BE2C (cell line): ENCODE measurements around the gene BUD31.
A peak's percentile ranks its signal among the peaks of the same experiment; 100 is the strongest.

Experiments used
- DNase-seq: peaks from one replicate; pipeline ENCODE4 v3.0.0-alpha.2; 2020
- H3K27me3 ChIP-seq: fragments of 250-450 bp; sonication (Bioruptor Pico); 2 replicates; pipeline ENCODE4 v1.5.1; 2020; ENCODE audit warnings: mild to moderate bottlenecking
- H3K36me3 ChIP-seq: fragments of 250-450 bp; sonication (Bioruptor Pico); 2 replicates; pipeline ENCODE4 v1.5.1; 2020; ENCODE audit warnings: mild to moderate bottlenecking
- H3K4me1 ChIP-seq: fragments of 250-450 bp; sonication (Bioruptor Pico); 2 replicates; pipeline ENCODE4 v1.5.1; 2020
- H3K4me3 ChIP-seq: 2 replicates; pipeline ENCODE4 v1.5.1; 2011; ENCODE audit warnings: low read depth, low read length
- H3K9me3 ChIP-seq: fragments of 250-450 bp; sonication (Bioruptor Pico); 2 replicates; pipeline ENCODE4 v1.5.1; 2020
- TF ChIP-seq, protein P1 (sequence below): IDR thresholded peaks from 2 replicates; pipeline ENCODE4 v1.5.1; 2012; ENCODE audit warnings: mild to moderate bottlenecking, low read depth, low read length

Gene BUD31

GRCh38 chr7:99390941-99391602, 17.7 kb upstream of the BUD31 start:
- no peaks in the 10 kb centered on the region for H3K9me3 ChIP-seq
- DNase-seq: peak; percentile 58
- peaks cover 6% of the 10 kb centered on the region; the same call in 1 of the 2 replicates for H3K4me1 ChIP-seq
- no peak overlapping the region for H3K4me3 ChIP-seq
- TF ChIP-seq, protein P1, sequence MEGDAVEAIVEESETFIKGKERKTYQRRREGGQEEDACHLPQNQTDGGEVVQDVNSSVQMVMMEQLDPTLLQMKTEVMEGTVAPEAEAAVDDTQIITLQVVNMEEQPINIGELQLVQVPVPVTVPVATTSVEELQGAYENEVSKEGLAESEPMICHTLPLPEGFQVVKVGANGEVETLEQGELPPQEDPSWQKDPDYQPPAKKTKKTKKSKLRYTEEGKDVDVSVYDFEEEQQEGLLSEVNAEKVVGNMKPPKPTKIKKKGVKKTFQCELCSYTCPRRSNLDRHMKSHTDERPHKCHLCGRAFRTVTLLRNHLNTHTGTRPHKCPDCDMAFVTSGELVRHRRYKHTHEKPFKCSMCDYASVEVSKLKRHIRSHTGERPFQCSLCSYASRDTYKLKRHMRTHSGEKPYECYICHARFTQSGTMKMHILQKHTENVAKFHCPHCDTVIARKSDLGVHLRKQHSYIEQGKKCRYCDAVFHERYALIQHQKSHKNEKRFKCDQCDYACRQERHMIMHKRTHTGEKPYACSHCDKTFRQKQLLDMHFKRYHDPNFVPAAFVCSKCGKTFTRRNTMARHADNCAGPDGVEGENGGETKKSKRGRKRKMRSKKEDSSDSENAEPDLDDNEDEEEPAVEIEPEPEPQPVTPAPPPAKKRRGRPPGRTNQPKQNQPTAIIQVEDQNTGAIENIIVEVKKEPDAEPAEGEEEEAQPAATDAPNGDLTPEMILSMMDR: no peak
- H3K36me3 ChIP-seq: peaks cover 13% of the 10 kb centered on the region
- no peaks in the 10 kb centered on the region for H3K27me3 ChIP-seq

- Histone ChIP-seq H3K4me1 (peaks cover 6% of the 10 kb centered on the region; the same call in 1 of the 2 replicates), H3K9me3 (no peaks in the 10 kb centered on the region), H3K27me3 (no peaks in the 10 kb centered on the region), H3K36me3 (peaks cover 19% of the 10 kb centered on the region), H3K4me3 (peak overlapping the region; percentile 76)
- DNase-seq: no peak
- TF ChIP-seq, protein P1: no peak
Measured at GRCh38 chr7:99392046-99392445, 16.7 kb upstream of the BUD31 start.

- no peaks in the 10 kb centered on the region for H3K9me3 ChIP-seq
- peaks cover 6% of the 10 kb centered on the region; the same call in 1 of the 2 replicates for H3K4me1 ChIP-seq
- peaks cover 27% of the 10 kb centered on the region for H3K36me3 ChIP-seq
- no peaks in the 10 kb centered on the region for H3K27me3 ChIP-seq
- peak overlapping the region; percentile 76 for H3K4me3 ChIP-seq
- peak; percentile 86 for DNase-seq
- TF ChIP-seq, protein P1: no peak
Measured at GRCh38 chr7:99392659-99393354, 16.0 kb upstream of the BUD31 start.

GRCh38 chr7:99393355-99394187, 15.2 kb upstream of the BUD31 start:
- H3K9me3 ChIP-seq: no peaks in the 10 kb centered on the region
- DNase-seq: peak; percentile 77
- TF ChIP-seq, protein P1: no peak

DNA sequence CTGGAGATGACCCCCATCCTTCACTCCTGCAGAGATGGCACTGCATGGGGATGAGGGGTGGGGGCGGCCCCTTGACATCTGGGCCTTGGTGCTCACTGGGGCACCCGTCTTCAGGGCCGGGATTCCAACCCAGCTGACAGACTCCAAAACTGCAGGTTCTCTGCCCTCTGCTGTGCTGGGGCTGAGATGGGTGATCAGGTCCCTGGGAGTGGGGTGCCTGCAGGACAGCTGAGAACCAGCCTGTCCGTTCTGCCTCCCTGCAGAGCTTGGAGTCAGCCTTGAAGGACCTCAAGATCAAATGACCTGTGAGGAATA, 14.6 kb upstream of the BUD31 start:
- Histone ChIP-seq H3K27me3 (no peaks in the 10 kb centered on the region), H3K4me3 (peak overlapping the region; percentile 76; the same call in 1 of the 2 replicates), H3K36me3 (peaks cover 40% of the 10 kb centered on the region), H3K9me3 (no peaks in the 10 kb centered on the region), H3K4me1 (peaks cover 6% of the 10 kb centered on the region; the same call in 1 of the 2 replicates)
- DNase-seq: no peak
- TF ChIP-seq, protein P1: no peak

More at GRCh38 chr7:99393355-99394187, 15.2 kb upstream of the BUD31 start:
- Histone ChIP-seq H3K36me3 (peaks cover 34% of the 10 kb centered on the region), H3K27me3 (no peaks in the 10 kb centered on the region), H3K4me3 (peak overlapping the region; percentile 76), H3K4me1 (peaks cover 6% of the 10 kb centered on the region; the same call in 1 of the 2 replicates)
